GM21528 (cell line): ENCODE data around the gene CTBP1.

Experiments
- ATAC-seq: cut with Tn5 transposase; IDR thresholded peaks from one replicate; pipeline ENCODE4 v1.9.1; 2021; ENCODE audit warnings: mild to moderate bottlenecking, moderate library complexity; ENCODE audit not compliant: unreplicated experiment, low FRiP score

CTBP1 gene

DNA sequence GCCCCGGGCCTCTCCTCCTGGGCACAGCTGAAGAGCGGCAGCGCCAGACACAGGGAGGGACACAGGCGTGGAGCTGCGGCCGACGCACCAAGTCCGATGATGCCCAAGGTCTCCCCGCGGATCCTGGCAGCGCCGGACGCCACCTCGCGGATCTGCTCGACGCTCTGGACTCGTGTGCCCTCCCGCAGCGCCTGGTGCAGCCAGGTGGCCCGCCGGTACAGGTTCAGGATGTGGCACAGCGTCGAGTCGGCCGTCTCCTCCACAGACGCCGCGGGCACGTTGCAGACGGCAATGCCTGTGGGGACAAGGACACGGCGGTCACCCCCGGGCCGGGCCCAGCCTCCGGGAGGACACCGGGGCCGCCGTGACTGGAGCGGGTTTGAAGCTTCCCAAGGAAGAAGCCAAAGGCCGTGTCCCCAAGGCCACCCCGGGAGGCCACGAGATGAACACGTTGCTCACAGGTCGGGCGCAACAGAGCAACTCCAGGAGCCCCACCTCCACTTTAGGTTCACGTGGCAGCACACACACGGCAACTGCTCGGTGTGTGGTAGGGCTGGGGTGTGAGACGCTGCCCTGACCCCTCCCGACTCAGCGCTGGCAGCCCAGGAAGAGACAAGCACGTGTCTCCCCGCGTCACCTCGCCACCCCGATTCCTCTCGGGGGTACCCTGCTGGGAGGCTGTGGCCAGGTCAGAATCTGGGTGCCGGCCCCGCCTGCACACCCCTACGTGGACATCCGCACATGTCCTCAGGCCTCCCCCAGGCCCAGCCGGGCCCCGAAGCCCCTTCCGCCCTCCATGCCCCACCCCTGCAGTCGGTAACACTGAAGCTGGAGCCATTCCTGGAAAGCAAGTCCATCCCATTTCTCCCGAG lies 23.4 kb downstream of the CTBP1 start:
- ATAC-seq, result no peak

GRCh38 chr4:1223841-1224809 lies 24.8 kb downstream of the CTBP1 start:
- ATAC-seq, result no peak

- no peak for ATAC-seq
These were observed 25.8 kb downstream of the CTBP1 start for GRCh38 chr4:1222938-1223690.

DNA sequence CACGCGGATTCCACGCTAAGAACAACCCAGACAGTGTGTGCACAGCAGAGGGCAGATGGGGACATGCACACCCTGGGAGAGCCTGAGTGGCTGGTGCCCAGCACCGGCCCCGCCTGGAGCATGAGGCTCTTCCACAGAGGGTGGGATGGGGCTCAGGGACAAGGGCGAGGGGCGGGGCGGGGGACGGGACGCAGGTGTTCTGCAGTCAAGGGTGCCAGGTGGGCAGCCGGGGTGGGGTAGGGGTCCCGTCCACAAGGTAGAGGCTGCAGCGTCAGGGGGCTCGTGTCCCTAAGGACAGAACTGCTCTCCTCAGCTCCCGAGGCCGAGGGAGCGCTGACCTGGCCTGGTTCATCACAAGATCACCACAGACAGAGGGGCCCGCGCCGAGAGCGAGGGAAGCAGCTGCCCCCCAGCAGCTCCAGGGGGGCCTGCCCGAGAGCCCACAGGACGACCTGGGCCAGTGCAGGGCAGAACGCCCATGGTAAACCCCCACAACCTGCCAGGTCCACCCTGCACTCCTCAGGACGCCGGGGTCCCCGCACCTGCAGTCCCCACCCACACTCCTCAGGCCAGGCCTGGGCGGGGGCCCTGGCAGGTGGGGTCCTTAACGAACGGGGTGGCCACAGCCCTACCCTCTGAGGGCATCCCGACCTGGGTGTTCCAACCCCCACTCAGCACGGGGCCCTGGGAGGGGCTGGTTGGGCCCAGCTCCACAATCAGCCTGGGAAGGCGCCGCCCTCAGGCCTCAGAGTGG lies 26.7 kb downstream of the CTBP1 start:
- no peak for ATAC-seq

DNA sequence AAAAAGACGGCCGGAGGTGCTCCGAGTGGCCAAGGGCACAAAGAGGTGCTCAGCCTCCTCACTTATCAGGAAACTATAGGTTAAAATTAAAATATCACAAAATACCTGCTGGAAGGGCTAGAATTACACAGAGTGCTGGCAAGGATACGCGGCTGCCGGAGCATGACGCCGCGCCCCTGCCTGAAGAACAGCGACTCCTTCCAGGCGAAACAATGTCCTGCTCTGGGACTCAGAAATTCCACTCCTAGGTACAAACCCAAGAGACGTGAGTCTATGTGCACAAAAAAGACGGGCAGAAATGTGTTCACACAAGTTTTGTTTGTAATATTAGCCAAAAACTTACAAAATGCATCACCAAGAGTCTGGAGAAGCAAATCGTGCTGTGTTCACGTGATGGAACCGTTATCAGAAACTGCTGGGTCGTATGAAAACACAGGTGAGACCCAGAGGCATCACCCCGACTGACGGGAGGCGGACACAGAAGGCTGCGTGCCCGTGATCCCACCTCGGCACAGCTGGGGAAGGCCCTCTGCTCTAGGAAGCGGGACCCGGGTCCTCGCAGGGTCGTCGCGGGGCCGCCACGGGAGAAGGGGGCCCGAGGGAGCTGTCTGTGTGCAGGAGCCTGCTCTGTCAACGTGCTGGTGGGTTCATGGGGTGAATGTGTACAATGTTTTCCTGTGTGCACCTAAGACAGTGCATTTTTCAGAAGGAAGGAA lies 27.6 kb downstream of the CTBP1 start:
- ATAC-seq, result no peak

GRCh38 chr4:1220566-1220965 lies 28.4 kb downstream of the CTBP1 start:
- no peak for ATAC-seq

GRCh38 chr4:1219566-1219950 lies 29.4 kb downstream of the CTBP1 start:
- no peak for ATAC-seq

- peak; percentile 74 for ATAC-seq
These were observed 30.0 kb downstream of the CTBP1 start for GRCh38 chr4:1218634-1219565.

GRCh38 chr4:1217366-1217765 lies 31.6 kb downstream of the CTBP1 start:
- no peak for ATAC-seq

- no peak for ATAC-seq
These were observed 32.0 kb downstream of the CTBP1 start for GRCh38 chr4:1216869-1217294.

- no peak for ATAC-seq
These were observed 32.8 kb downstream of the CTBP1 start for GRCh38 chr4:1216076-1216614.

- peak; percentile 40 for ATAC-seq
These were observed 33.5 kb downstream of the CTBP1 start for GRCh38 chr4:1215141-1216075.

DNA sequence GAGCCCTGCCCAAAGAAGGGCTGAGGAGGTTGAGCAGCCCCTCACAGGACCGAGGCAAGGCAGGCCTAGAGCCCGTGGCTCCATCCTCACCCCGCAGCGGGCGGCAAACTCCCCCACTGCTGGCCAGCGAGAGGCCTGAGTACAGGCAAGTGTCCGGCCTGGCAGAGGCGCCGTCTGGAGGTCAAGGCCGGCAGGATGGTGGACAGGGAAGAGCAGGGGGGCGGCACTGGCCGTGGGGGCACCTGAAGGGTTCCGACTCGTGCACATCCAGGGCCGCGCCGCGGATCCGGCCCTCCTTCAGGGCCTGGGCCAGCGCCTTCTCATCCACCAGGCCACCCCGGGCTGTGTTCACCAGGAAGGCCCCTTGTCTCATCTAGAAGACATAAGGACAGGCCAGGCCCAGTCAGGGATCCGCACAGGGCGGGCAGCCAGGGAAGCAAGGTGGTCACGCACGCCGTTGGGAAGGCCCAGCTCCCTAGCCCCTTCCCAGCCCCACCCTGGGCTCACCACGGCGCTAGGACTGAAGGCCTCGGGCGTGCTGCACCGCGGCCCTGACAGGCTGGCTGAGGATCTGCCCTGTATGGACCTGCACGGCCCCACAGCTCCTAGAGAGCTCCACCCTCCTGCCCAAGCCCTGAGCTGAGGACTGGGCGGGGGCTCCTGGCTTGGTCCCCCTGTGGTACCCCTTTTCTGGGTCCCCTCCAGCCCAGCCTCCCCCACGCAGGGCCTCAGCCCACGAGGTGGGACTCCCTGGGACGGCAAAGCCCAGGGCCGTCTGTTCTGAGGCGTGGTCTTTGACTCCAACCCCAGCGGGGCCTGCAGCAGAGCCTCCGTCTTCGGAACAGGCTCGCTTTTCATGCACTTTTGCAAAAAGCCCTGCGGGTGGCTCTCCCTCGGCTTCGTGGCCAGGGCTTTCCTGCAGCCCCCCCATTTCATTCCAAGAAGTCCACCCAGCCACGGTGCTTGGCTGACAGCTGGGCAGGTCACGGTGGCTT lies 34.5 kb downstream of the CTBP1 start:
- no peak for ATAC-seq

DNA sequence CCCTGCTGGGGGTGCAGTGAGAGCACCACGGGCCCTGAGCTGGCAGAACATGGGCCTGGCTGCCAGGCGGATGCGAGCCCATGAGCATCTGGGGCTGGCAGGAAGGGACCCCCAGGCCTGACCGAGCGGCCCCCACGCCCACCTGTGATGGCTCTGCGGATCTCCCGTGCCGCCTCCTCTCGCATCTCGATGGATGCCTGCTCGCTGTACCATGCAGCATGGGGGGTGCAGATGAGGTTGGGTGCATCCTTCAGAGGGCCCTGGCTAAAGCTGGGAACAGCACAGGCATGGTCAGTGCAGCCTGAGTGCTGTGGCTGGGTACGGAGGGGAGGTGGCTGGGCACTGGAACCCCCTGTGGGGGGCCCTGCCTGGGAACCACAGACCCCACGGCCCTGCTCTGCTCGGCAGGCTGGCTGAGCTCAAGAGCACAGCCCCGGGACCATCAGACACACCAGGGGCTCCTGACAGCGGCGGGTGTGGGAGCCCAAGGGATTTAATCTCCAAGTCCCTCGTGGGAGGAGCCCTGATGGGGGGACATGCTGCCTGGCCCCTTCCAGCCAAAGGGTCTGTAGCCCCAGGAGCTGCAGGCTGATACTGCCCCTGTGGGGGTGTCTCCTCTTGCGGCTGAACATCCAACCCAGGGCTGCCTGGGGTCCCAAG lies 35.5 kb downstream of the CTBP1 start:
- no peak for ATAC-seq
